ENCODE data around the gene CABYR.

Gene CABYR

GRCh38 chr18:24195296-24196053, 56.6 kb downstream of the CABYR start:
- DNase-seq: no peak

- DNase-seq: no peak
Measured at GRCh38 chr18:24196764-24197163, 57.9 kb downstream of the CABYR start.

- DNase-seq: no peak
Measured at GRCh38 chr18:24197412-24197811, 58.5 kb downstream of the CABYR start.

DNA sequence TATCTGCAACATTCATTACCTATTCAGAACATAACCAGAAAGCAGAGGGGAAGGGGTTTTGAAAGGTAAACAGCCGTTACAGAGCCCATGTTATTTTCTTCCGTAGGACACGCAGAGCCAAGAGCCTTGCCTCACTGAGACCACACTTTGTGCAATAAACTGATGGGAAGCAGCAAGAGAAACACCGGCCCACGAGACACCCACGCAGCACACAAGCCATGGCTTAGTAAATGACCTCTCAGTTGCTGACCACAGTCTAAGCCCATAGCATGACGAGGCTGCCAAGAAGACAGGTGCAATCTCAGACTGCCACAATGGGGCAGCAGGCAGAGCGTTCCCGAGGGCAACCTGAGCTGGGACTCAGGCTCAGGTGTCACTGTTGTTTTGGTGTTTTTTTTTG, 59.6 kb downstream of the CABYR start:
- no peak for DNase-seq

GRCh38 chr18:24199372-24199962, 60.6 kb downstream of the CABYR start:
- DNase-seq: no peak

GRCh38 chr18:24200494-24201290, 61.8 kb downstream of the CABYR start:
- DNase-seq: no peak

- DNase-seq: no peak
Measured at GRCh38 chr18:24201699-24202687, 63.1 kb downstream of the CABYR start.

GRCh38 chr18:24204904-24205303, 66.0 kb downstream of the CABYR start:
- DNase-seq: no peak

- DNase-seq: no peak
Measured at GRCh38 chr18:24208270-24209035, 69.6 kb downstream of the CABYR start.

GRCh38 chr18:24209558-24209957, 70.7 kb downstream of the CABYR start:
- no peak for DNase-seq

All from SHP77 treated with DMSO at 0.1 percent for 48 hours (cell line).